PC-3 (cell line): ENCODE results near the gene SERAC1.

Source experiments
- EZH2 ChIP-seq: fragments of 300-600 bp; sonication (generic); IDR thresholded peaks from one replicate; pipeline ENCODE4 v1.6.1; 2017; ENCODE audit warnings: antibody characterized with exemption, mild to moderate bottlenecking, low read length; ENCODE audit not compliant: unreplicated experiment
- TF ChIP-seq, protein P1 (sequence below): fragments of 300-600 bp; sonication (generic); conservative IDR thresholded peaks from 2 replicates; pipeline ENCODE4 v1.5.1; 2017; ENCODE audit warnings: antibody characterized with exemption, low read depth, mild to moderate bottlenecking, low read length

DNA sequence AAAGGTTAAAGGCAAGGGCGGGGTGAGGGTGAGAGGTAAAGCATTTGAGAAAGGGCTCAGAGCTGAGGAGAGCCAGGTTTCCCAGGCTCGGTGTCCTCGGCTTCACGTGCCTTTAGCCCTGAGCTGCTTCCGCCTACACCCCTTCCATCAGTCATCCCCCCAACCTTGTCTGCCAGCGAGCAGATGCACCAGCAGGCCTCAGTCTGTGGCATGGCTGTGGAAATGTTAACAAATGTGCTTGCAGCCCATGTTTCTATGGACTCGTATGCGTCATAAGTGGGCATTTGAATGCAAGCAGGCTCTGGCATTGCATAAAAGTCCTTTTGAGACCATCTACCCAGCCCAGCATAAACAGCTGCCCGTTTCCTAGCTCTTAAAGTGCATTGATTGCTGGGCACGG, 97.5 kb downstream of the SERAC1 start:
- TF ChIP-seq, protein P1, sequence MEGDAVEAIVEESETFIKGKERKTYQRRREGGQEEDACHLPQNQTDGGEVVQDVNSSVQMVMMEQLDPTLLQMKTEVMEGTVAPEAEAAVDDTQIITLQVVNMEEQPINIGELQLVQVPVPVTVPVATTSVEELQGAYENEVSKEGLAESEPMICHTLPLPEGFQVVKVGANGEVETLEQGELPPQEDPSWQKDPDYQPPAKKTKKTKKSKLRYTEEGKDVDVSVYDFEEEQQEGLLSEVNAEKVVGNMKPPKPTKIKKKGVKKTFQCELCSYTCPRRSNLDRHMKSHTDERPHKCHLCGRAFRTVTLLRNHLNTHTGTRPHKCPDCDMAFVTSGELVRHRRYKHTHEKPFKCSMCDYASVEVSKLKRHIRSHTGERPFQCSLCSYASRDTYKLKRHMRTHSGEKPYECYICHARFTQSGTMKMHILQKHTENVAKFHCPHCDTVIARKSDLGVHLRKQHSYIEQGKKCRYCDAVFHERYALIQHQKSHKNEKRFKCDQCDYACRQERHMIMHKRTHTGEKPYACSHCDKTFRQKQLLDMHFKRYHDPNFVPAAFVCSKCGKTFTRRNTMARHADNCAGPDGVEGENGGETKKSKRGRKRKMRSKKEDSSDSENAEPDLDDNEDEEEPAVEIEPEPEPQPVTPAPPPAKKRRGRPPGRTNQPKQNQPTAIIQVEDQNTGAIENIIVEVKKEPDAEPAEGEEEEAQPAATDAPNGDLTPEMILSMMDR, result no peak
- TF ChIP-seq EZH2, result no peak
